Astrocyte (in vitro differentiated cells and primary cell): ENCODE data around the gene NKAIN2.

ENCODE experiments used
- CTCF ChIP-seq: IDR thresholded peaks from 2 replicates; pipeline ENCODE4 v1.5.1; 2011; ENCODE audit warnings: low read depth, mild to moderate bottlenecking, inconsistent platforms, low read length, moderate library complexity; ENCODE audit not compliant: insufficient read depth
- EZH2 ChIP-seq: IDR thresholded peaks from 2 replicates; pipeline ENCODE4 v1.6.1; 2012; ENCODE audit warnings: mild to moderate bottlenecking, low read length, inconsistent platforms; ENCODE audit not compliant: insufficient read depth

GRCh38 chr6:123980311-123980710 is 176.6 kb downstream of the NKAIN2 start:
- TF ChIP-seq CTCF: no peak
- TF ChIP-seq EZH2: no peak
